LNCaP clone FGC (cell line): ENCODE measurements around the gene PCYOX1L.

ENCODE experiments used
- DNase-seq: peaks from one replicate; pipeline ENCODE4 v3.0.0-alpha.2; 2011; ENCODE audit warnings: low read depth
- H3K4me3 ChIP-seq: 2 replicates; pipeline ENCODE4 v1.5.1; 2011; ENCODE audit warnings: mild to moderate bottlenecking, low read depth, low read length, control low read depth
- CTCF ChIP-seq: IDR thresholded peaks from 2 replicates; pipeline ENCODE4 v1.5.1; 2012; ENCODE audit warnings: mild to moderate bottlenecking; ENCODE audit not compliant: control insufficient read depth, insufficient read depth; ENCODE audit errors: extremely low read depth

Gene PCYOX1L

GRCh38 chr5:149323621-149324205 is 34.1 kb upstream of the PCYOX1L start:
- TF ChIP-seq CTCF: no peak
- DNase-seq: no peak

DNA sequence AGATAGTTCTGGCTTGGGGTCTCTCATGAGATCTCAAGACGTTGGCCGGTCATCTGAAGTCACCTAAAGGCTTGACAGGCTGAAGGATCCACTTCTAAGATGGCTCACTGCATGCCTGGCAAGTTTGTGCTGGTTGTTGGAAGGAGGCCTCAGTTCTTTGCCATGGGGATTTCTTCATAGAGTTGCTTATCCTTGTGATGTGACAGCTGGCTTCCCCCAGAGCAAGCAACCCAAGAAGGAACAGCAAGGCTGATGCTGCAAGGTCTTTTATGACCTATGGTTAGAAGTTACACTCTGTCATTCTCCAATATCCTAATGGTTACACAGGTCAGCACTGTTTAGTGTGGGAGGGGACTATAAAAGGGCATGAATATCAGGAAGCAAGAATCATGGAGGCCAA is 33.2 kb upstream of the PCYOX1L start:
- no peak overlapping the region for H3K4me3 ChIP-seq
- TF ChIP-seq CTCF: no peak
- no peak for DNase-seq

More at GRCh38 chr5:149323621-149324205, 34.1 kb upstream of the PCYOX1L start:
- H3K4me3 ChIP-seq: no peak overlapping the region

DNA sequence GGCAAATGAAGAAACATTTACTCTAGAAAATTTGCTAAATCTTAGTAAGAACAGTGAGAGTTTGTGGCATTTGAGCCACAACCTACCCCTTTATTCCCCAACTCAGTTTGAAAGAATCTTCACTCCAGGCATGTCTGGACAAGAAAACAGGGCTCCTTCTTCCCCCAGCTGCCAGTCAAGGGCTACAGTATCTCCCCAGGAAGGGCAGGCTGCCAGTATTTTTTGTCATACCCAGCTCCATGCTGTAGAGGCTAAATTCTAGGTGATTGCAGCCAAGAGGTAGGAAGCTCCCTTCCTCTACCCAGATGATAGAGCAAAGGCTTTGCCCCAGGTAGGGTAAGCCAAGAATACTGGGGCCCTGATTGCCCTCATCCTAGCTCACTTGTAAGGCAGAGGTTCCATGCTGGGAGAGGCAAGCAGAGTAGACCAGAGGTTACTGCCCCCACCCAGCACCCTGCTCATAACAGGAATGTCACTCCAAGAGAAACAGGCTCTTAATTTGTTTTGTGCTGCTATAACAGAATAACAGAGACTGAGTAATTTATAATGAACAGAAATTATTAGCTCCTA is 32.6 kb upstream of the PCYOX1L start:
- no peak overlapping the region for H3K4me3 ChIP-seq
- no peak for DNase-seq
- TF ChIP-seq CTCF: no peak

GRCh38 chr5:149325894-149326293 is 32.0 kb upstream of the PCYOX1L start:
- no peak overlapping the region for H3K4me3 ChIP-seq
- TF ChIP-seq CTCF: no peak
- DNase-seq: no peak

GRCh38 chr5:149326611-149327010 is 31.2 kb upstream of the PCYOX1L start:
- no peak overlapping the region for H3K4me3 ChIP-seq
- no peak for DNase-seq
- TF ChIP-seq CTCF: no peak

DNA sequence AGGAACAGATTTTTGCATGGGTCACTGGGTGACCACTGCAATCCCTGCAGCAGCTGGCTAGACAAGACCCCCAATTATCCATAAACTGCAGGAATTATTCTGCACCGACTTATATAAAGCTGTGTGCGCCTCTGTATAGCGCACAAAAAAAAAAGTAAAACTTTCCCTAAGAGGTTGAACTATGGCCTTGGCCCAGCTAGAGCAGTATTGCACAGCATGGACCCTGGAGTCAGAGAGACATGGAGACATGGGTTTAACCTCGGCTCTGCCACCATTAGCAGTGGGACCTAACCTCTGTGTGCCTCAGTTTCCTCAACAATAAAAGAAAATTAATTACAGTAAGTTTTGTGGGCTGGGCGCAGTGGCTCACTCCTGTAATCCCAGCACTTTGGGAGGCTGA is 29.7 kb upstream of the PCYOX1L start:
- no peak for TF ChIP-seq CTCF
- H3K4me3 ChIP-seq: no peak overlapping the region
- no peak for DNase-seq
